Ovary (tissue), 9 donors: ENCODE results near the gene DOCK10. TPM values are rescaled to one million over a fixed set of nuclear protein-coding genes. Genes with fewer than 3 reads are reported as not detected.

Experiments used
- DNase-seq, 5 donors: peaks; one replicate each; pipeline ENCODE4 v3.0.0-alpha.2; 2019 to 2020
- H3K27ac ChIP-seq, 2 donors: fragments of 200-600 bp; one replicate each; pipeline versions ENCODE4 v1.5.1 to v1.8.0; 2019 to 2022
- H3K27me3 ChIP-seq: fragments of 200-600 bp; one replicate; pipeline ENCODE4 v1.8.0; 2022
- H3K36me3 ChIP-seq: fragments of 200-600 bp; sonication (generic); one replicate; pipeline ENCODE4 v1.5.1; 2019
- H3K4me1 ChIP-seq: one replicate; pipeline ENCODE4 v1.8.1; 2013; ENCODE audit warnings: mild to moderate bottlenecking, moderate library complexity; ENCODE audit not compliant: insufficient read depth
- H3K4me3 ChIP-seq: fragments of 200-600 bp; sonication (generic); one replicate; pipeline ENCODE4 v1.5.1; 2017
- H3K9me3 ChIP-seq, 2 donors: fragments of 200-600 bp in 1 of 2; sonication (generic) in 1 of 2; one replicate each; pipeline versions ENCODE4 v1.5.1 to v1.8.1; 2013 to 2019; ENCODE audit warnings: mild to moderate bottlenecking in 1 of 2, moderate library complexity in 1 of 2
- EP300 ChIP-seq: sonication (generic); formaldehyde crosslinking; IDR thresholded peaks from one replicate; pipeline ENCODE4 v1.6.1; 2017; ENCODE audit warnings: antibody characterized with exemption
- POLR2A ChIP-seq: fragments of 450-650 bp; IDR thresholded peaks from one replicate; pipeline ENCODE4 v1.6.1; 2017; ENCODE audit warnings: antibody characterized with exemption, mild to moderate bottlenecking, moderate library complexity
- WGBS, 3 donors: extraction: QIAGEN DNeasy Blood & Tissue Kit in 1 of 3; methylation state at CpG; one replicate each; pipeline versions ENCODE4 v1.1.5 to v1.1.7; 2013 to 2017; 5-methylcytosine and 5-hydroxymethylcytosine counted together
- intact Hi-C, 4 donors: fragments of 100-400 bp; cut with DNase I; formaldehyde crosslinking; loops; one replicate each; pipeline versions ENCODE4 v1.11.0 to v1.15.1; 2022 to 2023
- polyA plus RNA-seq, 2 donors: library from polyadenylated mRNA; stranded (reverse); fragments of 200-250 nt in 1 of 2; fragments of 350-450 nt in 1 of 2; fragmentation: Illumina TruSeq in 1 of 2; extraction: RNeasy Lipid Tissue Mini Kit (QIAGEN cat#74804) in 1 of 2; gene quantifications; one replicate each; pipeline ENCODE4 v1.2.3, GENCODE V29; 2013 to 2014
- total RNA-seq, 7 donors: library from RNA; depleted of rRNA in 2 of 7; stranded (reverse); fragments of >200 nt in 2 of 7; fragmentation: NEBNext Ultra II Directional in 3 of 7; extraction: Animal tissue kit (Norgen Biotek cat#: 25700) in 3 of 7; gene quantifications; one replicate each; pipeline versions ENCODE4 v1.1.0 to v1.2.4, GENCODE V29; 2016 to 2023
- TF ChIP-seq, protein P1 (sequence below), 3 donors: fragments of 450-650 bp in 2 of 3; fragments of 200-600 bp in 1 of 3; IDR thresholded peaks; one replicate each; pipeline versions ENCODE4 v1.5.1 to v1.8.0; 2016 to 2022; ENCODE audit warnings: antibody characterized with exemption in 3 of 3, mild to moderate bottlenecking in 1 of 3
- donor health status: DM: no; HTN: no; CAD: no; lungs with moderate emphysema.
- donor health status: DM: no; HTN: no; CAD: no.
- donor health status: Bipolar disorder and iron deficiency.
- donor health status: DM: yes; HTN: yes; CAD: no.
- donor health status: DM: no; HTN: no; CAD: no.
- donor health status: DM: yes; HTN: yes; CAD: no.

The DOCK10 gene
- total and polyA plus RNA-seq, 9 donors: 15.3 to 42.5 (median 31.2) TPM

- intact Hi-C loops: no loop called here
- Histone ChIP-seq H3K27ac (no peak overlapping the region), H3K27me3 (no peaks in the 10 kb centered on the region), H3K36me3 (no peaks in the 10 kb centered on the region), H3K4me1 (no peaks in the 10 kb centered on the region), H3K9me3 (no peaks in the 10 kb centered on the region), H3K4me3 (no peak overlapping the region)
- DNase-seq: no peak
- 55 to 64% (median 59%) methylated on average over 2 of the region's 2 CpGs for WGBS, 3 donors
- no peak for TF ChIP-seq POLR2A
- TF ChIP-seq, protein P1, sequence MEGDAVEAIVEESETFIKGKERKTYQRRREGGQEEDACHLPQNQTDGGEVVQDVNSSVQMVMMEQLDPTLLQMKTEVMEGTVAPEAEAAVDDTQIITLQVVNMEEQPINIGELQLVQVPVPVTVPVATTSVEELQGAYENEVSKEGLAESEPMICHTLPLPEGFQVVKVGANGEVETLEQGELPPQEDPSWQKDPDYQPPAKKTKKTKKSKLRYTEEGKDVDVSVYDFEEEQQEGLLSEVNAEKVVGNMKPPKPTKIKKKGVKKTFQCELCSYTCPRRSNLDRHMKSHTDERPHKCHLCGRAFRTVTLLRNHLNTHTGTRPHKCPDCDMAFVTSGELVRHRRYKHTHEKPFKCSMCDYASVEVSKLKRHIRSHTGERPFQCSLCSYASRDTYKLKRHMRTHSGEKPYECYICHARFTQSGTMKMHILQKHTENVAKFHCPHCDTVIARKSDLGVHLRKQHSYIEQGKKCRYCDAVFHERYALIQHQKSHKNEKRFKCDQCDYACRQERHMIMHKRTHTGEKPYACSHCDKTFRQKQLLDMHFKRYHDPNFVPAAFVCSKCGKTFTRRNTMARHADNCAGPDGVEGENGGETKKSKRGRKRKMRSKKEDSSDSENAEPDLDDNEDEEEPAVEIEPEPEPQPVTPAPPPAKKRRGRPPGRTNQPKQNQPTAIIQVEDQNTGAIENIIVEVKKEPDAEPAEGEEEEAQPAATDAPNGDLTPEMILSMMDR (IDR thresholded peaks at IDR 0.05): no peak
- TF ChIP-seq EP300: no peak
Observed at GRCh38 chr2:224723586-224724217, 318.6 kb downstream of the DOCK10 start.

- Histone ChIP-seq H3K36me3 (no peaks in the 10 kb centered on the region), H3K4me1 (no peaks in the 10 kb centered on the region), H3K4me3 (no peak overlapping the region), H3K27me3 (no peaks in the 10 kb centered on the region), H3K9me3 (no peaks in the 10 kb centered on the region), H3K27ac (no peak overlapping the region)
- intact Hi-C loops: no loop called here
- TF ChIP-seq POLR2A: no peak
- no peak for TF ChIP-seq EP300
- TF ChIP-seq, protein P1 (IDR thresholded peaks at IDR 0.05): no peak
- DNase-seq: no peak
- 54 to 67% (median 66%) methylated on average over 4 of the region's 4 CpGs for WGBS, 3 donors
Observed at GRCh38 chr2:224722770-224723169, 319.5 kb downstream of the DOCK10 start.

GRCh38 chr2:224722250-224722649 is 320.0 kb downstream of the DOCK10 start:
- no peak overlapping the region for H3K4me3 ChIP-seq
- H3K9me3 ChIP-seq: no peaks in the 10 kb centered on the region
- DNase-seq: no peak
- no peaks in the 10 kb centered on the region for H3K36me3 ChIP-seq
- H3K27me3 ChIP-seq: no peaks in the 10 kb centered on the region
- intact Hi-C loops: no loop called here
- H3K4me1 ChIP-seq: no peaks in the 10 kb centered on the region
- TF ChIP-seq EP300: no peak
- TF ChIP-seq, protein P1 (IDR thresholded peaks at IDR 0.05): no peak
- no peak for TF ChIP-seq POLR2A
- WGBS, 3 donors: 39 to 48% (median 44%) methylated on average over 3 of the region's 3 CpGs
- no peak overlapping the region for H3K27ac ChIP-seq

GRCh38 chr2:224716921-224717320 is 325.3 kb downstream of the DOCK10 start:
- WGBS, 3 donors: 69 to 85% (median 76%) methylated on average over 2 of the region's 2 CpGs
- intact Hi-C loops: no loop called here

More at GRCh38 chr2:224716921-224717320, 325.3 kb downstream of the DOCK10 start:
- H3K4me3 ChIP-seq: no peak overlapping the region
- no peak for DNase-seq
- TF ChIP-seq, protein P1 (IDR thresholded peaks at IDR 0.05): no peak
- no peak for TF ChIP-seq POLR2A
- no peak for TF ChIP-seq EP300
- H3K27ac ChIP-seq: no peak overlapping the region
- H3K27me3 ChIP-seq: no peaks in the 10 kb centered on the region
- no peaks in the 10 kb centered on the region for H3K36me3 ChIP-seq
- no peaks in the 10 kb centered on the region for H3K4me1 ChIP-seq
- H3K9me3 ChIP-seq: no peaks in the 10 kb centered on the region
